ENCODE measurements around the gene VSTM2L.
A peak's percentile ranks its signal among the peaks of the same experiment; 100 is the strongest.
"Not testable (repeated sequence)": the region's sequence is repeated elsewhere in the genome, so short reads cannot be mapped to it uniquely, and the experiment has no call there.

The VSTM2L gene

GRCh38 chr20:37902504-37903313 is at the start of gene VSTM2L:
TSS of gene VSTM2L (plus strand) at chr20:37903127. CDS start at chr20:37903351, 224 bp downstream.
- peak; percentile 65 for DNase-seq (ENCODE audit: low spot score)

- no peak for DNase-seq (ENCODE audit: low spot score)
Measured at GRCh38 chr20:37853823-37854375, 49.0 kb upstream of the VSTM2L start.

- DNase-seq (ENCODE audit: low spot score) = not testable (repeated sequence)
Measured at GRCh38 chr20:37856034-37856433, 46.9 kb upstream of the VSTM2L start.

GRCh38 chr20:37856932-37857660 is 45.8 kb upstream of the VSTM2L start:
- DNase-seq (ENCODE audit: low spot score) = no peak

- no peak for DNase-seq (ENCODE audit: low spot score)
Measured at GRCh38 chr20:37859406-37860171, 43.3 kb upstream of the VSTM2L start.

- DNase-seq (ENCODE audit: low spot score) = no peak
Measured at GRCh38 chr20:37863289-37863688, 39.6 kb upstream of the VSTM2L start.

- no peak for DNase-seq (ENCODE audit: low spot score)
Measured at GRCh38 chr20:37864298-37864697, 38.6 kb upstream of the VSTM2L start.

GRCh38 chr20:37866051-37866450 is 36.9 kb upstream of the VSTM2L start:
- no peak for DNase-seq (ENCODE audit: low spot score)

GRCh38 chr20:37867289-37868195 is 35.4 kb upstream of the VSTM2L start:
- DNase-seq (ENCODE audit: low spot score) = no peak

- no peak for DNase-seq (ENCODE audit: low spot score)
Measured at GRCh38 chr20:37868851-37869333, 34.0 kb upstream of the VSTM2L start.

GRCh38 chr20:37869334-37869861 is 33.5 kb upstream of the VSTM2L start:
- no peak for DNase-seq (ENCODE audit: low spot score)

GRCh38 chr20:37870294-37870693 is 32.6 kb upstream of the VSTM2L start:
- no peak for DNase-seq (ENCODE audit: low spot score)

GRCh38 chr20:37871751-37872150 is 31.2 kb upstream of the VSTM2L start:
- DNase-seq (ENCODE audit: low spot score) = no peak

- DNase-seq (ENCODE audit: low spot score) = no peak
Measured at GRCh38 chr20:37872161-37872560, 30.8 kb upstream of the VSTM2L start.

GRCh38 chr20:37873884-37874283 is 29.0 kb upstream of the VSTM2L start:
- DNase-seq (ENCODE audit: low spot score) = no peak

GRCh38 chr20:37875460-37876175 is 27.3 kb upstream of the VSTM2L start:
- DNase-seq (ENCODE audit: low spot score) = no peak

- no peak for DNase-seq (ENCODE audit: low spot score)
Measured at GRCh38 chr20:37876863-37877262, 26.1 kb upstream of the VSTM2L start.

- DNase-seq (ENCODE audit: low spot score) = no peak
Measured at GRCh38 chr20:37877832-37878772, 24.8 kb upstream of the VSTM2L start.
